ENCODE measurements around the gene IGF2.

- TF ChIP-seq GATA3 (IDR thresholded peaks at IDR 0.05; ENCODE audit: low read depth, low read length): no peak
- no peak for TF ChIP-seq GATA2 (IDR thresholded peaks at IDR 0.05; ENCODE audit: low read depth, low read length)
These were observed 41.0 kb downstream of the IGF2 start for GRCh38 chr11:2097998-2098690.
